HG02798 (cell line): ENCODE data around the gene TRIM2.

Experiments
- ATAC-seq: cut with Tn5 transposase; IDR thresholded peaks from one replicate; pipeline ENCODE4 v1.9.1; 2021; ENCODE audit warnings: mild to moderate bottlenecking; ENCODE audit not compliant: unreplicated experiment, poor library complexity

The TRIM2 gene

DNA sequence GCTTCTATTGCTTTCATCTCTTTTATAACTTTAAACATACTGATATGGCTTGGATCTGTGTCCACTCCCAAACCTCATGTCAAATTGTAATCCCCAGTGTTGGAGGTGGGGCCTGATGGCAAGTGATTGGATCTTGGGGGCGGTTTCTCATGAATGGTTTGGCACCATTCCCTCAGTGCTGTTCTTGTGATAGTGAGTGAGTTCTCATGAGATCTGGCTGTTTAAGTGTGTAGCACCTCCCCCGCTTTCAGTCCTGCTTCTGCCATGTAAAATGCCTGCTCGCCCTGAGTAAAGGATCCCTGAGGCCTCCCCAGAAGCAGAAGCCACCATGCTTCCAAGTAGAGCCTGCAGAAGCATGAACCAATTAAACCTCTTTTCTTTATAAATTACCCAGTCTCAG is 157.9 kb downstream of the TRIM2 start:
- ATAC-seq, result no peak

DNA sequence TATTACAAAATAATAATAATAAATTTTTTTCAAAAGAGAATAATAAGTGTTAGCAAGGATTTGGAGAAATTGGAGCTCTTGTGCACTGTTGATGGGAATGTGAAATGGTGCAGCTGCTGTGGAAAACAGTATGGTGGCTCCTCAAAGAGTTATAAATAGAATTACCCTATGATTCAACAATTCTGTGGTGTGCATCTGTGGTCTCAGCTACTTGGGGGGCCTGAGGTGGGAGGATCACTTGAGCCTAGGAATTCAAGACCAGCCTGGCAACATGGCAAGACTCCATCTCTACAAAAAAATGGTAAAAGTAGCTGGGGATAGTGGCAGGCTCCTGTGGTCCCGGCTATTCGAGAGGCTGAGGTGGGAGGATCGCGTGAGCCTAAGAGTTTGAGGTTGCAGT is 159.8 kb downstream of the TRIM2 start:
- no peak for ATAC-seq

GRCh38 chr4:153365003-153365402 is 160.8 kb downstream of the TRIM2 start:
- no peak for ATAC-seq

GRCh38 chr4:153366486-153366885 is 162.2 kb downstream of the TRIM2 start:
- ATAC-seq, result no peak

DNA sequence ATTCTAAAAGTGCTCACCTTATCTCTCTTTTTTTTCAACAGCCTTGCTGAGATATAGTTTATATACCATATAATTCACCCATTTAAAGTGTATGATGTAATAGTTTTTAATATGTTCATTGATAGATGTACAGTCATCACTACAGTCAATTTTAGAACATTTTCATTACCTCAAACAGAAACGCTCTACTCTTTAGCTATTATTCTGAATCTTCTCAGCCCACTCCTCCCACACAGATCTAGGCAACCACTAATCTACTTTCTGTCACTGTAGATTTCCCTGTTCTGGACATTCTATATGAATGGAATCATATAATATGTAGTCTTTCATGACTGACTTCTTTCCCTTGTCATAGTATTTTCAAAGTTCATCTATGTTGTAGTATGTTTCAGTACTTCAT is 162.8 kb downstream of the TRIM2 start:
- ATAC-seq, result no peak

DNA sequence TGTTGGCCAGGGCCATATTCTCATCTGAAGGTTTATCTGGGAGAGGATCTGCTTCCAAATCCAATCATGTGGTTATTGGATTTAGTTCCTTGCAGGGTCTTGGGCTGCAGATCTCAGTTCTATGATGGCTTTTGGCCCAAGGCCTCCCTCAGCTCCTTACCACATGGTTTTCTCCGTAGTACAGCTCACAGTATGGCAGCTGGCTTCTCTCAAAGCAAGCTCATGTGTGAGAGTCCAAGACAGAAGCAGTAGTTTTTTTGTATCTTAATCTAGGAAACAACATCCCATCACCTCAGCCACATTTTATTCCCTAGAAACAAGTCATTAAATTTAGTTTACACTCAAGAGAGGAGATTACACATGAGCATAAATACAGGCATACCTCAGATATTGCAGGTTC is 164.8 kb downstream of the TRIM2 start:
- ATAC-seq, result no peak

- no peak for ATAC-seq
These were observed 167.5 kb downstream of the TRIM2 start for GRCh38 chr4:153371701-153372234.

- no peak for ATAC-seq
These were observed 168.8 kb downstream of the TRIM2 start for GRCh38 chr4:153372967-153373562.

GRCh38 chr4:153374442-153374841 is 170.2 kb downstream of the TRIM2 start:
- no peak for ATAC-seq

DNA sequence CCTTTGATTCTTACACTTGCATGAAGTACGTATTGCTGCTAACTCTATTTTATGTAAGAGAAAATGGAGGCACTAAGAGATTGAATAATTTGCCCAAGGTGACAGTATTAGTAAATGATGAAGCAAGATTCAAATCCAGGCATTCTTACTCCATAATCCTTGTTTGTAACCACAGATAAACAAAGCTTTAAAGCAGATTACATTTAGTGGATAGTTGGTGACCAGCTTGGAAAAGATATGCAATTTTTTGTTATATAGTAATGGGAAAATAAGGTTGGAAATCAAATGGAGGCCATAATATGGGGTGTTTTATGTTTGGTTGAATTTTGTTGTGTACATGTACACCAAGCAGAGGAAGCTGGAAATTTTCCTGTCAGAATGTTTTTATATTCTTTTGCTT is 171.1 kb downstream of the TRIM2 start:
- ATAC-seq, result no peak

DNA sequence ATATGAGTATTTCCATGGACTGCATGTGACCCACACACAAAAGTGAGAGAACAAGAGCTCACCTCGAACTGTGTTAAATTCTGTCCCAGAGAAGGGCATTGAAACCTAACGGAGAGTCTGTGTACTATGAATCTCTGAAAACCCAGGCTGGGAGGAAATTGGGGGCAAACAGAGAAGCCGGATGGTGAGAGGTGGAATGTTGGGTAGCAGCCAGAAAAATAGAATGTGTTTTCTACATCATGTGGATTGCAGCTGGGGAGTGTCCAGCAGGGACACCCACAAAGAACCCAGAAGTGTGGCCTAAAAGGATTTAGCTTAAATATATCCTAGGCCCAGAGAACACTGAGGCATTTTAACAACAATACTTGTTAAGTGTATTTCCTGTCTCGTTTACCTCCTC is 178.9 kb downstream of the TRIM2 start:
- no peak for ATAC-seq

GRCh38 chr4:153384160-153384559 is 179.9 kb downstream of the TRIM2 start:
- no peak for ATAC-seq

- ATAC-seq, result no peak
These were observed 181.5 kb downstream of the TRIM2 start for GRCh38 chr4:153385784-153386183.

GRCh38 chr4:153387981-153388380 is 183.7 kb downstream of the TRIM2 start:
- no peak for ATAC-seq
